ENCODE results near the gene TOP3A.

Gene TOP3A

GRCh38 chr17:18224387-18225120, 90.2 kb downstream of the TOP3A start:
- peak overlapping the region; percentile 50 to 60 for H3K4me3 ChIP-seq (ENCODE audit: low read depth in 1 of 2, low read length in 1 of 2)
- H3K9me3 ChIP-seq, result no peaks in the 10 kb centered on the region
- peak overlapping the region; percentile 25 for H3K27ac ChIP-seq
- peaks cover 13% of the 10 kb centered on the region for H3K27me3 ChIP-seq
- TF ChIP-seq, protein P1, sequence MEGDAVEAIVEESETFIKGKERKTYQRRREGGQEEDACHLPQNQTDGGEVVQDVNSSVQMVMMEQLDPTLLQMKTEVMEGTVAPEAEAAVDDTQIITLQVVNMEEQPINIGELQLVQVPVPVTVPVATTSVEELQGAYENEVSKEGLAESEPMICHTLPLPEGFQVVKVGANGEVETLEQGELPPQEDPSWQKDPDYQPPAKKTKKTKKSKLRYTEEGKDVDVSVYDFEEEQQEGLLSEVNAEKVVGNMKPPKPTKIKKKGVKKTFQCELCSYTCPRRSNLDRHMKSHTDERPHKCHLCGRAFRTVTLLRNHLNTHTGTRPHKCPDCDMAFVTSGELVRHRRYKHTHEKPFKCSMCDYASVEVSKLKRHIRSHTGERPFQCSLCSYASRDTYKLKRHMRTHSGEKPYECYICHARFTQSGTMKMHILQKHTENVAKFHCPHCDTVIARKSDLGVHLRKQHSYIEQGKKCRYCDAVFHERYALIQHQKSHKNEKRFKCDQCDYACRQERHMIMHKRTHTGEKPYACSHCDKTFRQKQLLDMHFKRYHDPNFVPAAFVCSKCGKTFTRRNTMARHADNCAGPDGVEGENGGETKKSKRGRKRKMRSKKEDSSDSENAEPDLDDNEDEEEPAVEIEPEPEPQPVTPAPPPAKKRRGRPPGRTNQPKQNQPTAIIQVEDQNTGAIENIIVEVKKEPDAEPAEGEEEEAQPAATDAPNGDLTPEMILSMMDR (IDR thresholded peaks at IDR 0.05), result no peak
- peaks cover 11 to 13% of the 10 kb centered on the region in 2 experiments for H3K4me1 ChIP-seq (ENCODE audit: control insufficient read depth in 1 of 2, insufficient read depth in 1 of 2, low read depth in 1 of 2, low read length in 1 of 2)
- no peaks in the 10 kb centered on the region for H3K36me3 ChIP-seq

- Histone ChIP-seq H3K4me3 (ENCODE audit: low read depth in 1 of 2, low read length in 1 of 2) (no peak overlapping the region), H3K27ac (no peak overlapping the region), H3K4me1 (ENCODE audit: control insufficient read depth in 1 of 2, insufficient read depth in 1 of 2, low read depth in 1 of 2, low read length in 1 of 2) (peaks cover 11 to 13% of the 10 kb centered on the region in 2 experiments), H3K36me3 (no peaks in the 10 kb centered on the region), H3K27me3 (peaks cover 13% of the 10 kb centered on the region), H3K9me3 (no peaks in the 10 kb centered on the region)
- TF ChIP-seq, protein P1 (IDR thresholded peaks at IDR 0.05), result no peak
Measured at GRCh38 chr17:18224053-18224386, 90.8 kb downstream of the TOP3A start.
